Cardiac muscle cell (in vitro differentiated cells and primary cell): ENCODE measurements around the gene CCDC73. TPM values are rescaled to one million over a fixed set of nuclear protein-coding genes. Genes with fewer than 3 reads are reported as not detected.

ENCODE experiments used
- DNase-seq, 2 donors: peaks; one replicate each; pipeline versions ENCODE4 v3.0.0 to v3.0.0-alpha.2; 2010 to 2017; ENCODE audit warnings: low read depth in 1 of 2, low spot score in 1 of 2
- H3K27ac ChIP-seq: fragments of 200-600 bp; sonication (generic); 2 replicates; pipeline ENCODE4 v1.5.1; 2016
- H3K27me3 ChIP-seq: fragments of 200-600 bp; sonication (generic); 2 replicates; pipeline ENCODE4 v1.6.0; 2016; ENCODE audit warnings: control low read depth
- H3K36me3 ChIP-seq: fragments of 200-600 bp; sonication (generic); 2 replicates; pipeline ENCODE4 v1.5.1; 2016; ENCODE audit warnings: control low read depth
- H3K4me1 ChIP-seq: fragments of 200-600 bp; sonication (generic); 2 replicates; pipeline ENCODE4 v1.8.1; 2017; ENCODE audit warnings: low read depth, mild to moderate bottlenecking, mixed run types
- H3K4me3 ChIP-seq: fragments of 200-600 bp; sonication (generic); 2 replicates; pipeline ENCODE4 v1.5.1; 2016; ENCODE audit warnings: mild to moderate bottlenecking
- H3K9me3 ChIP-seq: fragments of 200-600 bp; sonication (generic); 2 replicates; pipeline ENCODE4 v1.5.1; 2017; ENCODE audit warnings: low read depth, mild to moderate bottlenecking, control low read depth
- CTCF ChIP-seq: IDR thresholded peaks from 2 replicates; pipeline ENCODE4 v1.5.1; 2012; ENCODE audit warnings: low read depth, mild to moderate bottlenecking, low read length
- polyA plus RNA-seq: library from polyadenylated mRNA; unstranded; fragments of >200 nt; fragmentation: Nextera tagmentation; extraction: Ambion mirVana; gene quantifications from 2 replicates; pipeline ENCODE4 v1.2.1, GENCODE V29; 2016
- total RNA-seq: library from RNA; depleted of rRNA; stranded (reverse); fragments of >200 nt; gene quantifications from 2 replicates; pipeline ENCODE4 v1.2.3, GENCODE V29; 2016

CCDC73 gene
- total and polyA plus RNA-seq, 2 experiments from 2014 or later = 0.76 TPM; not detected in 1

DNA sequence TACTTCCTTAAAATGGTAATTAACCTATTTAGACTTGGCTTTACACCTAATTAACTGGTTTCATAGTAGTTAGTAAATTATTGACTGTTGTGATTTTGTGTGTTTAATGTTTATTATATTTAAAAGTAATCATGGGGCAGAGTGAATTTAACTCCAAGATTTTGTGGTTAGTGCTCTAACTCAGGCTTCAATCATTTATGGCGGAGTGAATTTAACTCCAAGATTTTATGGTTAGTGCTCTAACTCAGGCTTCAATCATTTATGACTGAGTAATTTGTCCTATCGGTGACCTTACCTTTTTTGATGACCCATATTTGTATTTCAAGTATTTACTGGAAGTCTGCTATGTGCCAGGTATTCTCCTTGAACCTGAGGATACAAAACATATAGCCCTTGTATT is 42.5 kb upstream of the CCDC73 start:
- Histone ChIP-seq H3K9me3 (no peaks in the 10 kb centered on the region), H3K4me1 (no peaks in the 10 kb centered on the region), H3K4me3 (no peak overlapping the region), H3K36me3 (no peaks in the 10 kb centered on the region), H3K27me3 (peaks cover 10% of the 10 kb centered on the region), H3K27ac (no peak overlapping the region)
- TF ChIP-seq CTCF = no peak
- DNase-seq = no peak

GRCh38 chr11:32833921-32834320 is 39.5 kb upstream of the CCDC73 start:
- Histone ChIP-seq H3K36me3 (no peaks in the 10 kb centered on the region), H3K27ac (no peak overlapping the region), H3K9me3 (no peaks in the 10 kb centered on the region), H3K4me3 (no peak overlapping the region), H3K27me3 (peaks cover 38% of the 10 kb centered on the region), H3K4me1 (no peaks in the 10 kb centered on the region)
- TF ChIP-seq CTCF = no peak
- no peak for DNase-seq

GRCh38 chr11:32831221-32831620 is 36.8 kb upstream of the CCDC73 start:
- Histone ChIP-seq H3K9me3 (no peaks in the 10 kb centered on the region), H3K4me1 (no peaks in the 10 kb centered on the region), H3K27me3 (peaks cover 54% of the 10 kb centered on the region), H3K4me3 (no peak overlapping the region), H3K27ac (no peak overlapping the region), H3K36me3 (no peaks in the 10 kb centered on the region)
- no peak for TF ChIP-seq CTCF
- no peak for DNase-seq

GRCh38 chr11:32830796-32831195 is 36.3 kb upstream of the CCDC73 start:
- no peak overlapping the region for H3K4me3 ChIP-seq
- DNase-seq = no peak
- peaks cover 54% of the 10 kb centered on the region for H3K27me3 ChIP-seq
- no peak overlapping the region for H3K27ac ChIP-seq
- no peaks in the 10 kb centered on the region for H3K9me3 ChIP-seq
- TF ChIP-seq CTCF = no peak
- no peaks in the 10 kb centered on the region for H3K4me1 ChIP-seq
- H3K36me3 ChIP-seq = no peaks in the 10 kb centered on the region

DNA sequence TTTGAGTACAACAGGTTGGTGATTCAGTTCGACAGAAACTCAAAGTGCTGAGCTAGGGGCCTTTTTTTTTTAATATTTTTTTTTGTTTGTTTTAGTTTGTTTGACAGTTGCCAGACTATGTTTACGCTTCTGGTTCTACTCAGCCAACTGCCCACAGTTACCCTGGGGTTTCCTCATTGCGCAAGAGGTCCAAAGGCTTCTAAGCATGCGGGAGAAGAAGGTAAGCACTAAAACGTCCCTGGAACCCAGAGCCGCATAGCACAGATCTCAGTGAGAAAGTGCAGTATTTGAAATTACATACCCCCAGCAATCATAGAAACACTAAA is 35.9 kb upstream of the CCDC73 start:
- no peaks in the 10 kb centered on the region for H3K4me1 ChIP-seq
- no peaks in the 10 kb centered on the region for H3K36me3 ChIP-seq
- peak overlapping the region; percentile 33 for H3K4me3 ChIP-seq
- DNase-seq = peak in 1 of 2 donors; percentile 36
- no peak overlapping the region for H3K27ac ChIP-seq
- H3K27me3 ChIP-seq = peaks cover 54% of the 10 kb centered on the region
- no peak for TF ChIP-seq CTCF
- H3K9me3 ChIP-seq = no peaks in the 10 kb centered on the region
